Measurements from ENCODE around the gene CMTM7. TPM values are rescaled to one million over a fixed set of nuclear protein-coding genes. Genes with fewer than 3 reads are reported as not detected.

Gene CMTM7
- total and polyA plus RNA-seq, 2 experiments from 2014 or later, result 32.2 to 93.6 TPM

- H3K4me3 Mint-ChIP-seq, result no peak overlapping the region
- no peak overlapping the region for H3K27ac Mint-ChIP-seq
- H3K27me3 Mint-ChIP-seq (ENCODE audit: insufficient read depth, low read depth, poor library complexity), result no peaks in the 10 kb centered on the region
- H3K4me1 Mint-ChIP-seq, result peaks cover 16% of the 10 kb centered on the region
- Histone ChIP-seq H3K4me3 (no peak overlapping the region), H3K9me2 (ENCODE audit: insufficient read depth) (no peaks in the 10 kb centered on the region), H3K27me3 (ENCODE audit: insufficient read depth) (no peaks in the 10 kb centered on the region), H3K4me1 (ENCODE audit: insufficient read depth) (peaks cover 13% of the 10 kb centered on the region), H4K20me1 (replicated peaks; ENCODE audit: insufficient read depth) (no peaks in the 10 kb centered on the region), H3K79me2 (replicated peaks; ENCODE audit: insufficient read depth) (no peaks in the 10 kb centered on the region), H2AFZ (no peak overlapping the region), H3F3A (replicated peaks; ENCODE audit: low read depth) (0 out of 2 replicates have a peak, but pooled peaks cover 3% of the 10 kb centered on the region), H3K36me3 (ENCODE audit: insufficient read depth) (no peaks in the 10 kb centered on the region), H3K4me2 (no peak overlapping the region), H3K27ac (ENCODE audit: low read depth) (no peak overlapping the region)
- TF ChIP-seq POLR2AphosphoS5 (IDR thresholded peaks at IDR 0.05; ENCODE audit: low read depth), result no peak
- TF ChIP-seq ZNF462 (CRISPR knock-in tag; IDR thresholded peaks at IDR 0.05), result no peak
- no peak for TF ChIP-seq NANOG (IDR thresholded peaks at IDR 0.05; ENCODE audit: borderline replicate concordance)
- TF ChIP-seq, protein P1, sequence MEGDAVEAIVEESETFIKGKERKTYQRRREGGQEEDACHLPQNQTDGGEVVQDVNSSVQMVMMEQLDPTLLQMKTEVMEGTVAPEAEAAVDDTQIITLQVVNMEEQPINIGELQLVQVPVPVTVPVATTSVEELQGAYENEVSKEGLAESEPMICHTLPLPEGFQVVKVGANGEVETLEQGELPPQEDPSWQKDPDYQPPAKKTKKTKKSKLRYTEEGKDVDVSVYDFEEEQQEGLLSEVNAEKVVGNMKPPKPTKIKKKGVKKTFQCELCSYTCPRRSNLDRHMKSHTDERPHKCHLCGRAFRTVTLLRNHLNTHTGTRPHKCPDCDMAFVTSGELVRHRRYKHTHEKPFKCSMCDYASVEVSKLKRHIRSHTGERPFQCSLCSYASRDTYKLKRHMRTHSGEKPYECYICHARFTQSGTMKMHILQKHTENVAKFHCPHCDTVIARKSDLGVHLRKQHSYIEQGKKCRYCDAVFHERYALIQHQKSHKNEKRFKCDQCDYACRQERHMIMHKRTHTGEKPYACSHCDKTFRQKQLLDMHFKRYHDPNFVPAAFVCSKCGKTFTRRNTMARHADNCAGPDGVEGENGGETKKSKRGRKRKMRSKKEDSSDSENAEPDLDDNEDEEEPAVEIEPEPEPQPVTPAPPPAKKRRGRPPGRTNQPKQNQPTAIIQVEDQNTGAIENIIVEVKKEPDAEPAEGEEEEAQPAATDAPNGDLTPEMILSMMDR (conservative IDR thresholded peaks at IDR 0.05; ENCODE audit: low read depth in 2 of 2), result no peak
- TF ChIP-seq, protein P2, sequence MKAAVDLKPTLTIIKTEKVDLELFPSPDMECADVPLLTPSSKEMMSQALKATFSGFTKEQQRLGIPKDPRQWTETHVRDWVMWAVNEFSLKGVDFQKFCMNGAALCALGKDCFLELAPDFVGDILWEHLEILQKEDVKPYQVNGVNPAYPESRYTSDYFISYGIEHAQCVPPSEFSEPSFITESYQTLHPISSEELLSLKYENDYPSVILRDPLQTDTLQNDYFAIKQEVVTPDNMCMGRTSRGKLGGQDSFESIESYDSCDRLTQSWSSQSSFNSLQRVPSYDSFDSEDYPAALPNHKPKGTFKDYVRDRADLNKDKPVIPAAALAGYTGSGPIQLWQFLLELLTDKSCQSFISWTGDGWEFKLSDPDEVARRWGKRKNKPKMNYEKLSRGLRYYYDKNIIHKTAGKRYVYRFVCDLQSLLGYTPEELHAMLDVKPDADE (IDR thresholded peaks at IDR 0.05), result no peak
- TF ChIP-seq CREB1 (CRISPR knock-in tag; IDR thresholded peaks at IDR 0.05; ENCODE audit: low read depth), result no peak
- TF ChIP-seq ZNF114 (CRISPR knock-in tag; IDR thresholded peaks at IDR 0.05), result no peak
- ATAC-seq (no peak), DNase-seq (ENCODE audit: low spot score) (no peak)
- no peaks in the 10 kb centered on the region for H3K9me3 Mint-ChIP-seq
- H3K36me3 Mint-ChIP-seq (ENCODE audit: low read depth), result no peaks in the 10 kb centered on the region
Measured at GRCh38 chr3:32371461-32372212, 20.0 kb upstream of the CMTM7 start.
